Panc1 (cell line): ENCODE measurements around the gene TMEM115. TPM values are rescaled to one million over a fixed set of nuclear protein-coding genes. Genes with fewer than 3 reads are reported as not detected.

Source experiments
- ATAC-seq: fragments of 200-7000 bp; cut with Tn5 transposase; 2 replicates; pipeline ENCODE4 v1.9.1; 2020; ENCODE audit warnings: mild to moderate bottlenecking, moderate library complexity
- BruUV-seq: library from RNA; stranded (reverse); fragments of 400-500 nt; replicated peaks from 2 replicates; lab custom pipeline; 2021; lab: Mats Ljungman, UMichigan
- CTCF ChIA-PET: fragments of 300-600 bp; sonication (Branson Sonifier 250); formaldehyde crosslinking; loops from one replicate; lab custom pipeline; 2022; ENCODE audit warnings: antibody characterized with exemption; lab: Charles Lee
- POLR2A ChIA-PET: fragments of 300-600 bp; sonication (Branson Sonifier 250); formaldehyde crosslinking; loops from one replicate; lab custom pipeline; 2022; ENCODE audit warnings: antibody characterized with exemption; lab: Charles Lee
- DNase-seq: peaks from one replicate; pipeline ENCODE4 v3.0.0-alpha.2; 2010; ENCODE audit warnings: low read depth, low spot score
- H3K27ac ChIP-seq: 2 replicates; pipeline ENCODE4 v1.5.1; 2011; ENCODE audit warnings: mild to moderate bottlenecking, low read length, inconsistent platforms
- H3K27me3 ChIP-seq: fragments of 200-500 bp; sonication (Bioruptor generic); 2 replicates; pipeline ENCODE4 v1.6.0; 2014; ENCODE audit warnings: low read length, inconsistent platforms; ENCODE audit not compliant: control insufficient read depth, insufficient read depth
- H3K36me3 ChIP-seq: fragments of 200-500 bp; sonication (Bioruptor generic); 2 replicates; pipeline ENCODE4 v1.5.1; 2014; ENCODE audit warnings: inconsistent platforms, mild to moderate bottlenecking, low read length, moderate library complexity; ENCODE audit not compliant: control insufficient read depth, insufficient read depth
- H3K4me1 ChIP-seq: 2 replicates; pipeline ENCODE4 v1.5.1; 2011; ENCODE audit warnings: inconsistent platforms, mild to moderate bottlenecking, low read length, moderate library complexity; ENCODE audit not compliant: control insufficient read depth, insufficient read depth
- H3K4me3 ChIP-seq, 2 experiments: 2 replicates each; pipeline ENCODE4 v1.5.1; 2011 to 2012; ENCODE audit warnings: low read depth in 2 of 2, low read length in 2 of 2, mild to moderate bottlenecking in 2 of 2, inconsistent platforms in 1 of 2, moderate library complexity in 1 of 2
- H3K9me3 ChIP-seq: fragments of 200-500 bp; sonication (Bioruptor generic); 2 replicates; pipeline ENCODE4 v1.5.1; 2014; ENCODE audit warnings: low read depth, mild to moderate bottlenecking, inconsistent platforms, low read length, moderate library complexity; ENCODE audit not compliant: control insufficient read depth, insufficient read depth
- CTCF ChIP-seq: fragments of 450-650 bp; IDR thresholded peaks from 2 replicates; pipeline ENCODE4 v1.5.1; 2017; ENCODE audit warnings: mild to moderate bottlenecking
- POLR2AphosphoS5 ChIP-seq: IDR thresholded peaks from 2 replicates; pipeline ENCODE4 v1.6.1; 2012; ENCODE audit warnings: mild to moderate bottlenecking, low read depth, low read length, moderate library complexity
- REST ChIP-seq, 2 experiments: IDR thresholded peaks; 2 replicates each; pipeline ENCODE4 v1.6.1; 2011 to 2012; ENCODE audit warnings: low read depth in 2 of 2, control low read depth in 1 of 2, low read length in 1 of 2, mild to moderate bottlenecking in 1 of 2, moderate library complexity in 1 of 2; ENCODE audit not compliant: insufficient read depth in 1 of 2
- SIN3A ChIP-seq: IDR thresholded peaks from 2 replicates; pipeline ENCODE4 v1.6.1; 2012; ENCODE audit warnings: low read depth, mild to moderate bottlenecking, low read length, moderate library complexity, borderline replicate concordance; ENCODE audit not compliant: insufficient read depth
- TCF7L2 ChIP-seq: IDR thresholded peaks from 2 replicates; pipeline ENCODE4 v1.6.1; 2011; ENCODE audit warnings: mild to moderate bottlenecking, low read depth, low read length, inconsistent platforms
- in situ Hi-C: cut with HindIII; loops from 2 replicates; pipeline ENCODE4 v1.10.0; 2016; ENCODE audit warnings: low sequenced_read_pairs, low pct_unique_long_range_greater_than_20kb
- intact Hi-C: fragments of 100-400 bp; cut with micrococcal nuclease; formaldehyde crosslinking; loops from one replicate; pipeline ENCODE4 v1.10.0; 2022; ENCODE audit not compliant: unreplicated experiment
- total RNA-seq: library from RNA; stranded (reverse); gene quantifications from one replicate; pipeline ENCODE4 v1.2.1, GENCODE V29; 2021; ENCODE audit not compliant: unreplicated experiment

The TMEM115 gene
- total RNA-seq, 1 experiment from 2014 or later: 30.2 TPM

- ChIA-PET CTCF (no interaction called here), POLR2A (no interaction called here)
- no TSS peak for BruUV-seq
- no peaks in the 10 kb centered on the region for H3K9me3 ChIP-seq
- no peak overlapping the region for H3K4me3 ChIP-seq
- in situ Hi-C loops: no loop called here
- TF ChIP-seq SIN3A (no peak), POLR2AphosphoS5 (no peak), TCF7L2 (no peak), REST (IDR thresholded peaks at IDR 0.05; ENCODE audit: insufficient read depth in 1 of 2, low read depth in 2 of 2, low read length in 1 of 2) (no peak), CTCF (no peak)
- intact Hi-C loops: no loop called here
- H3K4me1 ChIP-seq: 0 out of 2 replicates have a peak, but pooled peaks cover 6% of the 10 kb centered on the region
- ATAC-seq (no peak), DNase-seq (no peak)
- H3K27ac ChIP-seq: no peak overlapping the region
- no peaks in the 10 kb centered on the region for H3K27me3 ChIP-seq
- H3K36me3 ChIP-seq: no peaks in the 10 kb centered on the region
These were observed 17.2 kb downstream of the TMEM115 start for GRCh38 chr3:50341996-50342650.

- in situ Hi-C loops: no loop called here
- CTCF ChIA-PET: no interaction called here
These were observed 17.8 kb downstream of the TMEM115 start for GRCh38 chr3:50341537-50341936.

More at GRCh38 chr3:50341537-50341936, 17.8 kb downstream of the TMEM115 start:
- no peak overlapping the region for H3K27ac ChIP-seq
- ATAC-seq (no peak), DNase-seq (no peak)
- no peak overlapping the region for H3K4me3 ChIP-seq
- POLR2A ChIA-PET: no interaction called here
- no peak for TF ChIP-seq SIN3A
- no peak for TF ChIP-seq REST (IDR thresholded peaks at IDR 0.05; ENCODE audit: insufficient read depth in 1 of 2, low read depth in 2 of 2, low read length in 1 of 2)
- TF ChIP-seq TCF7L2: no peak
- TF ChIP-seq POLR2AphosphoS5: no peak
- TF ChIP-seq CTCF: no peak
- BruUV-seq: no TSS peak
- intact Hi-C loops: no loop called here
- H3K4me1 ChIP-seq: 0 out of 2 replicates have a peak, but pooled peaks cover 6% of the 10 kb centered on the region
- H3K27me3 ChIP-seq: no peaks in the 10 kb centered on the region
- peaks cover 4% of the 10 kb centered on the region; the same call in 1 of the 2 replicates for H3K36me3 ChIP-seq
- H3K9me3 ChIP-seq: no peaks in the 10 kb centered on the region
